ENCODE measurements around the gene ETV5. TPM values are rescaled to one million over a fixed set of nuclear protein-coding genes. Genes with fewer than 3 reads are reported as not detected.

The ETV5 gene
- total RNA-seq, 2 experiments from 2014 or later = 0.48 to 0.50 TPM

DNA sequence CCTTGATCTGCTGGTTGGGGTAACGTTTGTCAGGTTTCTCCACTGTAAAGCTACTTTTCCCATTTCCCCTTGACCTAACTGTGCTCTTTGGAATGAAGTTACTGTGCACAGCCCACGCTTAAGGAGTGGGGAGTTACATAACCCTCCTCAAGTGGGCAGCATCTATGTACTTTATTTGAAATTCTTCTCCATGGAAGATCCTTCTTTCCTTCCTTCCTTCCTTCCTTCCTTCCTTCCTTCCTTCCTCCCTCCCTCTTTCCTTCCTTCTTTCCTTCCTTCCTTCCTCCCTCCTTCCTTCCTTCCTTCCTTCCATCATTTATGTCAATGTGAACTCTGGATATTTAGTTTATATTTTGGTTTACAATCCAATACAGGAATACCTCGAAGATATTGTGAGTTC lies 94.0 kb downstream of the ETV5 start:
- Mint-ChIP-seq H3K4me3 (no peak overlapping the region), H3K27me3 (peaks cover 12% of the 10 kb centered on the region), H3K4me1 (no peaks in the 10 kb centered on the region), H3K36me3 (ENCODE audit: low read depth) (no peaks in the 10 kb centered on the region), H3K27ac (no peak overlapping the region), H3K9me3 (no peaks in the 10 kb centered on the region)
- ChIA-PET POLR2A (no interaction called here), CTCF (no interaction called here)
- DNase-seq = no peak

DNA sequence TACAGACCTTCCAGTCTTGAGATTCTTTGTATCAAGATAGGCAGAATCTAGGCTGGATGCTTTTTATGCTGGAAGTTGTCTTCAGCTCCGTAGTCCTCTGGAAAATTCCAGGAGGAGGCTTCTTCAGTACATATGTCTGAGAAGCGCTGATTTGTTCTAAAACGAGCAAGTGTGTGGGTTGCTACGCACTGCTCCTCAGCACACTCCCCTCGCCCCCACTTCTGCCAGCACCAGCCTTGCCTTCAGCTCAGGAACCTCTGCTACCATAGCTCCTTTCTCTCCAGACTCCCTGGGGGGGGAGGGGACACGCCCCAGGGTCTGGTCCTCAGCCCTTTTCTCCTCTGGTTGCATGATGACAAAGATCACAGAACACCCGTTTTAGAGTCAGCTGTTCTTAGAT lies 95.6 kb downstream of the ETV5 start:
- H3K9me3 Mint-ChIP-seq = no peaks in the 10 kb centered on the region
- CTCF ChIA-PET = no interaction called here
- no peak overlapping the region for H3K27ac Mint-ChIP-seq
- peaks cover 7% of the 10 kb centered on the region for H3K27me3 Mint-ChIP-seq
- no peaks in the 10 kb centered on the region for H3K4me1 Mint-ChIP-seq
- DNase-seq = no peak
- no peaks in the 10 kb centered on the region for H3K36me3 Mint-ChIP-seq (ENCODE audit: low read depth)
- POLR2A ChIA-PET = no interaction called here
- no peak overlapping the region for H3K4me3 Mint-ChIP-seq

DNA sequence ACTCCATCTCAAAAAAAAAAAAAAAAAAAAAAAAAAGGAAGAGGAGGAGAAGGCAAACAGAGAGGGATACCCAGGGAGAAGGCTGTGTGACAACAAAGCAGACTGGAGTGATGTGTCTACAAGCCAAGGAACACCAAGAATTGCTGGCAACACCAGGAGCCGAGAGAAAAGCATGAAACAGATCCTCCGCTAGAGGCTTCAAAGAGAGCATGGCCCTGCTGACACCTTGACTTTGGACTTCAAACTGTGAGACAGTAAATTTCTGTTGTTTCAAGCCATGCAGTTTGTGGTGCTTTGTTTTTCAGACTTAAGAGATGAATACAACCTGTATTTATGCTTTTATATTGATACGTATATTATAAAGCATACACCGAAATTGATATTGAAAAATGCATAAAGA lies 96.8 kb downstream of the ETV5 start:
- no peaks in the 10 kb centered on the region for H3K4me1 Mint-ChIP-seq
- H3K9me3 Mint-ChIP-seq = no peaks in the 10 kb centered on the region
- H3K27me3 Mint-ChIP-seq = peaks cover 5% of the 10 kb centered on the region
- no peak overlapping the region for H3K4me3 Mint-ChIP-seq
- no peaks in the 10 kb centered on the region for H3K36me3 Mint-ChIP-seq (ENCODE audit: low read depth)
- CTCF ChIA-PET = no interaction called here
- DNase-seq = no peak
- POLR2A ChIA-PET = no interaction called here
- H3K27ac Mint-ChIP-seq = no peak overlapping the region

DNA sequence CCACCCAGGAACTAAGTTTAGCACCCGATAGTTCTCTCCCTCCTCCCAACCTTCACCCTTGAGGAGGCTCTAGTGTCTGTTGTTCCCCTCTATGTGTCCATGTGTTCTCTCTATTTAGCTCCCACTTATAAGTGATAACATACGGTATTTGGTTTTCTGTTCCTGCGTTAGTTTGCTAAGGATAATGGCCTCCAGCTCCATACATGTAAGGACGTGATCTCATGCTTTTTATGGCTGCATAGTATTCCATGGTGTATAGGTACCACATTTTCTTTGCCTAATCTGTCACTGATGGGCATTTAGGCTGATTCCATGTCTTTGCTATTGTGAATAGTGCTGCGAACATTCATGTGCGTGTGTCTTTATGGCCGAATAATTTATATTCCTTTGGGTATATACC lies 104.2 kb downstream of the ETV5 start:
- H3K27ac Mint-ChIP-seq = no peak overlapping the region
- H3K9me3 Mint-ChIP-seq = no peaks in the 10 kb centered on the region
- no peaks in the 10 kb centered on the region for H3K36me3 Mint-ChIP-seq (ENCODE audit: low read depth)
- no peak overlapping the region for H3K4me3 Mint-ChIP-seq
- POLR2A ChIA-PET = no interaction called here
- H3K4me1 Mint-ChIP-seq = no peaks in the 10 kb centered on the region
- DNase-seq = no peak
- CTCF ChIA-PET = no interaction called here
- H3K27me3 Mint-ChIP-seq = peaks cover 25% of the 10 kb centered on the region

DNA sequence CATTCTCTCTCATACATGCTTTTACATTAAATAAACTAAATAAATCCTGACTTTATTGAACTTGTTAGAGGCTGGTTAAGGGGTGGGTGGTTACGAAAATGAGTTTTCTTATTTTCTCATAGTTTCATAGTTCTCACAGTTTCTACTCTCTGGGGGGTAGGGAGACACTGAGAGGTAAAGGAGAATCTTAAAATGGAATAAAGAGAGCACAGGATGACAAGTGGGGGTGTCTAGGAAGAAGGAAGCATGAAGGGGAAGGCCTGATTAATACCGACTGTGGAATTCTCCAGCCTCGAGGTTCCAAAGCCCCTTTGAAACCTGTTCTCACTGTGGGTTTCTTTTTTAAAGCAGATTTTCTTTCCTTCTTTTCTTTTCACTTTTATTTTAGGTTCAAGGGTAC lies 104.7 kb downstream of the ETV5 start:
- CTCF ChIA-PET = no interaction called here
- Mint-ChIP-seq H3K4me1 (no peaks in the 10 kb centered on the region), H3K36me3 (ENCODE audit: low read depth) (no peaks in the 10 kb centered on the region), H3K9me3 (no peaks in the 10 kb centered on the region), H3K27ac (no peak overlapping the region), H3K27me3 (peaks cover 25% of the 10 kb centered on the region), H3K4me3 (no peak overlapping the region)
- DNase-seq = no peak
- POLR2A ChIA-PET = no interaction called here

DNA sequence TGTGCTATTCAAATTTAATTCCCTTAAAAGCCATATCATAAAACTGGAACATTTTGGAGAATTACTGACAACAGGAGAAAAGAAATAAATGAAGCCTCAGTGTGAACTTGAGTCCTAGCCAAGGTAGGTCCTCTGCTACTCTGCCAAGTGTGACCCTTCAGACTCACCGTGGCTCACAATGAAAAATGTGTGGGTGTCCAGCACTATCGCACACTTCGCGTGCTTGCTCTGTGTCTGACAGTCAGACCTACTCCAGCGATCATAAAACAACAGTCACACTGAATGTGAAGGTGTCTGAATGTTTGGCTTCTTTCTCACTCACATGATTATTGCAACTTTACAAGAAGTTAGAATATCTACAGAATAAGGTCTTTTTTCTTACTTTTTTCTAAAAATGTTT lies 105.3 kb downstream of the ETV5 start:
- POLR2A ChIA-PET = no interaction called here
- no peak overlapping the region for H3K27ac Mint-ChIP-seq
- no peaks in the 10 kb centered on the region for H3K36me3 Mint-ChIP-seq (ENCODE audit: low read depth)
- CTCF ChIA-PET = no interaction called here
- H3K4me3 Mint-ChIP-seq = no peak overlapping the region
- no peak for DNase-seq
- peaks cover 25% of the 10 kb centered on the region for H3K27me3 Mint-ChIP-seq
- H3K4me1 Mint-ChIP-seq = no peaks in the 10 kb centered on the region
- H3K9me3 Mint-ChIP-seq = no peaks in the 10 kb centered on the region

DNA sequence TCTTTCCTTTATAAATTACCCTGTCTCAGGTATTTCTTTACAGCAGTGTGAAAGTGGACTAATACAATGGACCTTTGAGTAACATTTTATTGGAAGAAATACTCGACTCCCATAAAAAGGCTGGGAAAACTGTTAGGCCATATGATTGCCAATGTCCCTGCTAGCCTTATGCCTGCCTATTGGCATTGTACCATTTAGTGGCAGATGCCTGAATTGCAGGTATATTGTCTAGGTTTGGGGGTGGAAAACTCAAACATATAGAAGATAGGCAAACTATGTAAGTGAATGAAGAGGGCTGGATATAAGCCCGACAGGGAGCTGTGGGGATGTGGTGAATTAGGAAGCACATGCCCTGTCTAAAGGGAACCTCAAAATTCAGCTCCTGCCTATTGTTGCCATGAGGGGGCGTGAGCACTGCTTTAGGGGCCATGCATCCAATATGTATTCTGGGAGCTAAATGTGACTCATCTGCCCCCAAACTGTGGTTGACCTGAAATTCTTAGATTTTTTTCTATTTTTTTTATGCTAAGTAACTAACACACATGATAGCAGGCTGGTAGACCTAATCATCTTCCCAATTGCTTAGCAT lies 105.9 kb downstream of the ETV5 start:
- no peaks in the 10 kb centered on the region for H3K4me1 Mint-ChIP-seq
- H3K27ac Mint-ChIP-seq = no peak overlapping the region
- peaks cover 27% of the 10 kb centered on the region for H3K27me3 Mint-ChIP-seq
- no peak for DNase-seq
- H3K9me3 Mint-ChIP-seq = no peaks in the 10 kb centered on the region
- H3K36me3 Mint-ChIP-seq (ENCODE audit: low read depth) = no peaks in the 10 kb centered on the region
- H3K4me3 Mint-ChIP-seq = no peak overlapping the region
- ChIA-PET POLR2A (no interaction called here), CTCF (no interaction called here)

DNA sequence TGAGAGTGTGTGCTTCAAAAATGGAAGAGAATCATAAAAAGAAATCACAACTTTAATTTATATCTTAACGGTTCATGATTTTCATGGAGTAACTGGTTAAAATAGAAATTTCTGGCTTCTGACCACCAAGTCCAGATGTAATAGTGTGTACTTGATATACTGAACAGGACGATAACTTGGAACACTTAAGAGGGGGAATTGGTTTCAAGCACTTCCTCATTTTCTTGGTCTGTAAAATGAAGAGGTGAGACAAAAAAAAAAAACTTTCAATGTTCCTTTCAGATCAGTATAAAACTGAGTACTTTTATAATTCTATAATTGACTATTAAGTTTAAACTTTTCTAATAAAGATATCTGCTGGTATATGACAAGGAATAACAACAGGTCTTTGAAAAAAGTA lies 107.0 kb downstream of the ETV5 start:
- Mint-ChIP-seq H3K36me3 (ENCODE audit: low read depth) (no peaks in the 10 kb centered on the region), H3K4me1 (no peaks in the 10 kb centered on the region), H3K4me3 (no peak overlapping the region), H3K27me3 (peaks cover 28% of the 10 kb centered on the region), H3K9me3 (no peaks in the 10 kb centered on the region), H3K27ac (no peak overlapping the region)
- ChIA-PET CTCF (no interaction called here), POLR2A (no interaction called here)
- no peak for DNase-seq

DNA sequence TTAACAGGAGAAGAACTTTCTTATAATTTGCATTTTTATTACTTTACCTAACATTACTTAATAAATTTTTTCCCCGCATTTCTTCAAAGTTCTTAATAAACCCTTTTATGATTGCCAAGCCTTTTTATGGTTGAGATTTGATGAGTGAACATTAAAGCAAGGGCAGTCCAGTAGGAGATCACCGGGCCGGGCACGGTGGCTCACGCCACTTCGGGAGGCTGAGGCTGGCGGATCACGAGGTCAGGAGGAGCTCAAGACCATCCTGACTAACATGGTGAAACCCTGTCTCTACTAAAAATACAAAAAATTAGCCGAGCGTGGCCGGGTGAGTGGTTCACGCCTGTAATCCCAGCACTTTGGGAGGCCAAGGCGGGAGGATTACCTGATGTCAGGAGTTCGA lies 109.7 kb downstream of the ETV5 start:
- no peak overlapping the region for H3K27ac Mint-ChIP-seq
- ChIA-PET CTCF (no interaction called here), POLR2A (no interaction called here)
- no peaks in the 10 kb centered on the region for H3K36me3 Mint-ChIP-seq (ENCODE audit: low read depth)
- H3K9me3 Mint-ChIP-seq = no peaks in the 10 kb centered on the region
- peaks cover 30% of the 10 kb centered on the region for H3K27me3 Mint-ChIP-seq
- no peaks in the 10 kb centered on the region for H3K4me1 Mint-ChIP-seq
- DNase-seq = no peak
- no peak overlapping the region for H3K4me3 Mint-ChIP-seq

DNA sequence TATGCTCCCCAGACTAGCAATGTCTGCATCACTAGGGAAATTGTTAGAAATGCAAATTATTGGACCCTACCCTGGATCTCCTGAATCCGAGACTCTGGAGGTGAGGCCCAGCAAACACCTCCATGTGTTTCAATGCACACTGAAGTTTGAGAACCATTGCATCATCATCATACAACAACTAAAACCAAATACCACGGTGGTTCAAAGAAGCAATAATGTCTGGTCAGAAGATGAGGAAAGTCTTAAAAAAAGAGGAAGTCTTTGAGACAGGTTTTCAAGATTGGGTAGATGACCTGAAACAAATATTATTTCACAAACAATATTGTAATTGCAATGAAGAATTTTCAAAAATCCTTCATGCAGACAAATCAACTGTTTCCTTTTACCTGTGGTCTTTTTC lies 110.8 kb downstream of the ETV5 start:
- Mint-ChIP-seq H3K27ac (no peak overlapping the region), H3K4me1 (no peaks in the 10 kb centered on the region), H3K9me3 (no peaks in the 10 kb centered on the region), H3K36me3 (ENCODE audit: low read depth) (no peaks in the 10 kb centered on the region), H3K27me3 (peaks cover 30% of the 10 kb centered on the region), H3K4me3 (no peak overlapping the region)
- CTCF ChIA-PET = no interaction called here
- DNase-seq = no peak
- POLR2A ChIA-PET = no interaction called here

DNA sequence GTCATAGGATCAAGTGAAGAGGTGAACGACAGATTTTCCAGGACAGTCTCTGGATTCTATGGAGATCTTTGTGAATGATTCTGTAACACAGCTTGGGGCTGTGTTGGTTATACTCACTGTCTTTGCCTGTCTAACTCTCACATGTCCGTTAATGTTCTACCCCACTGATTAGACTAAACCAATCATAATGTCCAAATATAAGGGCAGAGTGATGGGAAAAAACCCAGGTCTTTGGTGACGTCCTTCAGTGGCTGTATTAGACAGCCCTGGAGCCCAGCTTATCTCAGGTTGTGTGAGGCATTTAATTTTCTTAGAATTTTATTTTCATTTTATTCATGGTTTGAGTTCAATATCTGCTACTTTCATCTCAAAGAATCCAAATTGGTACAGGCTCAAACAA lies 111.8 kb downstream of the ETV5 start:
- Mint-ChIP-seq H3K4me1 (no peaks in the 10 kb centered on the region), H3K9me3 (no peaks in the 10 kb centered on the region), H3K27me3 (peaks cover 24% of the 10 kb centered on the region), H3K4me3 (no peak overlapping the region), H3K36me3 (ENCODE audit: low read depth) (no peaks in the 10 kb centered on the region), H3K27ac (no peak overlapping the region)
- CTCF ChIA-PET = interaction anchor here (0.6 kb wide), 1 partner anchor 592 kb away, joined by 4 read pairs; no protein-coding TSS in a partner anchor
- DNase-seq = no peak
- POLR2A ChIA-PET = no interaction called here

Other genes with a start within 250 kb of the ETV5 start
- gene TRA2B, start 171.1 kb downstream of the ETV5 start, total RNA-seq = 100 to 1,000 TPM; 224 to 284 TPM